ENCODE results near the gene RASGRP4.
"Not testable (repeated sequence)": the region's sequence is repeated elsewhere in the genome, so short reads cannot be mapped to it uniquely, and the experiment has no call there.

Gene RASGRP4

DNA sequence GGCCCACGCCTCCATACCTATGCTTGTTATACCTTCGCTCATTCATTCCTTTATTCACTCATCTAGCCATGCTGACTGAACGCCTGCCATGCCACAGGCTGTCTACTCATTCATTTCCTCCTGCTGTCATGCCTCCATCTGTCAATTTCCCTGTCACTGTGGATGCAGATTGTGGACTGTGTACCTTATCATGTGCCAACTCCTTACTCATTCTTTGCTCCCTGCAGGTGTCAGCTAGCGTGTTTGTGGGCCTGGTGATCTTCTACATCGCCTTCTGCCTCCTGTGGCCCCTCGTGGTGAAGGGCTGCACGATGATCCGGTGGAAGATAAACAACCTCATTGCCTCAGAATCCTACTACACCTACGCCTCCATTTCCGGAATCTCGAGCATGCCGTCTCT, 55.7 kb downstream of the RASGRP4 start:
- DNase-seq (ENCODE audit: low read depth): no peak

DNA sequence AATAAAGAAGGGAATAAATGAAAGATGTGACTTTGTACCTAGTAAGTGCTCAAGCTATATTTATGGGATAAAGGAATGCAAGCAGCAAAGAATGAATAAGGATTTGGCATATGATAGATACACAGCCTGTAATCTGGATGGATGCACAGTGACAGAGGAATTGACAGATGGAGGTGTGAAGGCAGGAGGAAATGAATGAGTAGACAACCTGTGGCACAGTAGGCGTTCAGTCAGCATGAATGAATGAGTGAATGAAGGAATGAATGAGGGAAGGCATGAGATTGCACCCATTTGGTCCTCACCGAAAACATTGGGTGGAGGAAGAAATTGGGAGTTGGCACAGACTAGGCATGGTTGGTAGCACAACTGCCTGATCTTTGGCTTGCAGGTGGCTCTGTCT, 56.4 kb downstream of the RASGRP4 start:
- DNase-seq (ENCODE audit: low read depth): no peak

DNA sequence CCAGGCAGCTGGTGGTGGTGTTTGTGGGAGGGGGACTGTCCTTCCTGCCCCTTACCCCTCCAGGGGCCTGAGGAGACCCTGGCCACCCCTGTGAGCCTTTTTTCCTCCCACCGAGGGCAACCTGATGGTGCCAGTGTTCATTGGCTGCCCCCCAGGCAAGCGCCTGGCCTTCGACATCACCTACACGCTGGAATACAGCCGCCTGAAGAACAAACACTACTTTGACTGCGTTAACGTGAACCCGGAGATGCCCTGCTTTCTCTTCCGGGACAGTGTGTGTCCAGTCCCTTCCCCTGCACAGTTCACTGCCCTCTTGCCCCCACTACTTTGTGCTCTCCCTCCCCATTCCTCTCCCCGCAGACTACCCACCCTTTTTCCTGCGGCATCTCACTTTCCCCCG, 59.0 kb downstream of the RASGRP4 start:
- no peak for DNase-seq (ENCODE audit: low read depth)

DNA sequence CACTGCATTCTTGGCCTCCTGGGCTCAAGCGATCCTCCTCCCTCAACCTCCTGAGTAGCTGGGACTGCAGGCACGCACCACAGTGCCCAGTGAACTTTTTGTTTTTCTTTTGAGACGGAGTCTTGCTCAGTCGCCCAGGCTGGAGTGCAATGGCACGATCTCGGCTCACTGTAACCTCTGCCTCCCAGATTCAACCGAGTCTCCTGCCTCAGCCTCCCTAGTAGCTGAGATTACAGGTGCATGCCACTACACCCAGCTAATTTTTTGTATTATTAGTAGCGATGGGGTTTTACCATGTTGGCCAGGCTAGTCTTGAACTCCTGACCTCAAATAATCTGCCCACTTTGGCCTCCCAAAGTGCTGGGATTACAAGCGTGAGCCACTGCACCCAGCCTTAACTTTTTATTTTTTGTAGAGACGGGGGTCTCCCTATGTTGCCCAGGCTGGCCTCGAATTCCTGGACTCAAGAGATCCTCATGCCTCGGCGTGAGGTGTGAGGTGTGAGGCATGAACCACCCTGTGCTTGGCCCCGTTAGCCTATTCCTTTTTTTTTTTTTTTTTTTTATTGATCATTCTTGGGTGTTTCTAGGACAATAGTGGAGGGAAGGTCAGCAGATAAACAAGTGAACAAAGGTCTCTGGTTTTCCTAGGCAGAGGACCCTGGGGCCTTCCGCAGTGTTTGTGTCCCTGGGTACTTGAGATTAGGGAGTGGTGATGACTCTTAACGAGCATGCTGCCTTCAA, 62.9 kb downstream of the RASGRP4 start:
- DNase-seq (ENCODE audit: low read depth): not testable (repeated sequence)

DNA sequence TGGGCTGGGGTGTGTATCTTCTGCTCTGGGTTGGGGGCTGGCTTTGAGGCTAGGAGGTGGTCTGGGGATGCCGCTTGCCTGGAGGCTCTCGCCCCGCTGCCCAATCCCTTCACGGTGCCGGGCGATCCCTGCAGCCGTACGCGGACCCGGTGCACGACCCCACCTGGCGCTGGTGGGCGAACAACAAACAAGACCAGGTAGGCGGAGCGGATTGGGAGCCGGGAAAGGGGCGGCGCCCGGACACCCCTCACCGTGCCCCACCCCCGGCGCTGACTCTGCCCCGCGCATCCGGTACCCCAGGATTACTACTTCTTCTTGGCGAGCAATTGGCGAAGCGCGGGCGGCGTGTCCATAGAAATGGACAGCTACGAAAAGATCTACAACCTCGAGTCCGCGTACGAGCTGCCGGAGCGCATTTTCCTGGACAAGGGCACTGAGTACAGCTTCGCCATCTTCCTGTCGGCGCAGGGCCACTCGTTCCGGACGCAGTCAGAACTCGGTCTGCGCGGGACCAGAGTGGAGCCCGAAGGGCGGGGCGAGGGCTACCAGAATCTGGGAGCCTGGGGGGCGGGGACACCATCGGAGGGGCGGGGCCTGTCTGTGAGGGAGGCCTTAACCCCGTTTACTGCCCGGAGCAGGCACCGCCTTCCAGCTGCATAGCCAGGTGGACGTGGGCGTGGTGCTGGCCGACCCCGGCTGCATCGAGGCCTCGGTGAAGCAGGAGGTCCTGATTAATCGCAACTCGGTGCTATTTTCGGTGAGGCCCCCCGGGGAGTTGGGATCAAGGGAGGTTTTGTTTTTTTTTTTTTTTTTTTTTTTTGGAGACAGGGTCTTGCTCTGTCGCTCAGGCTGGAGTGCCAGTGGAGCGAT, 63.7 kb downstream of the RASGRP4 start:
- peak; percentile 40 for DNase-seq (ENCODE audit: low read depth)

DNA sequence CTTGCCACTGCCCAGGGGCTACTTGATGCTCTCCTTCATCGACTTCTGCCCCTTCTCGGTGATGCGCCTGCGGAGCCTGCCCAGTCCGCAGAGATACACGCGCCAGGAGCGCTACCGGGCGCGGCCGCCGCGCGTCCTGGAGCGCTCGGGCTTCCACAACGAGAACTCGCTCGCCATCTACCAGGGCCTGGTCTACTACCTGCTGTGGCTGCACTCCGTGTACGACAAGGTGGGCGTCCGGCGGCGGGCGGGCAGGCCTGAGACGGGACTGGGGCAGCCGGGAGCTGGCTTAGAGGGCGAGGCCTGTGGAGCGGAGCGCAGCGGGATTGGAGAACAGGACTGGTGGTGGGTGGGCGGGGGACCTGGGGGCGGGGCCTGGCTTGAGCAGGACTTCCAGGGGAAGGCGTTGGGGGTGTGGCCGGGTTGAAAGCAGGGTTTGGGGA, 64.4 kb downstream of the RASGRP4 start:
- DNase-seq (ENCODE audit: low read depth): peak; percentile 40

DNA sequence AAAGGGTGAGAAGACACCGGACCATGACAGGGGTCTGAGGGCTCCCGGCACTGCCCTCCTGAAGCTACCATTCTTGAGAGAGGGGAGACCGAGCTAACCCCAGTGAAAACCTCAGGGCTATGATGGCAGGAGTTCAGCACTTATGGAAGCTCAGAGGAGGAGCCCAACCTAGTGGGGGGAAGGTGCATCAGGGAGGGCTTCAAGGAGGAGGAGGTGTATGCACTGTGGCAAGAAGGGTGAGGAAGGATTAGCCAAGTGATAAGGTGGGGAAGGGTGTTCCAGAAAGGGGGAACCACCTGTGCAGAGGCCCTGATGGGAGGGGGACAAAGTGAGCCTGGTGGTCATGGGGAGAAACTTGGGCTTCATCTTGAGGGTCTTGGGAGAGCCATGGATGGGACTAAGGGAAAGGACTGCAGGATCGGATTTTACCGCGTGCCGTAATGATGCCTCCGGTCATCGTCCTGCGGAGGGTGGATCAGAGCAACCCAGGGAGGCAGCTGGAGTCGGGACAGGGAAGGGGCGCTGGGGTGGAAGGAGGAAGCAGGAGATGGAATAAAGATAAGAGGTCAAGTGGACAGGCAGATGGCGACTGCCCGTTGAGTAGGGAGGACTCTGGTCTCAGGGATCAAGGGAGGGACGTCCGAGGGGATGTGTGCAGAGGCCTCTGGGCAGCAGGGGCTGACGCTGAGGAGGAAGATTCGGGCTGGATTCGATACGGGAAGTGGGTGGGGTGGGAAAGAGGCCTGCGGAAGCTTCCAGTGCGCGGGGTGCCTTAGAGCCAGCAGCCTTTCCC, 65.0 kb downstream of the RASGRP4 start:
- DNase-seq (ENCODE audit: low read depth): no peak

DNA sequence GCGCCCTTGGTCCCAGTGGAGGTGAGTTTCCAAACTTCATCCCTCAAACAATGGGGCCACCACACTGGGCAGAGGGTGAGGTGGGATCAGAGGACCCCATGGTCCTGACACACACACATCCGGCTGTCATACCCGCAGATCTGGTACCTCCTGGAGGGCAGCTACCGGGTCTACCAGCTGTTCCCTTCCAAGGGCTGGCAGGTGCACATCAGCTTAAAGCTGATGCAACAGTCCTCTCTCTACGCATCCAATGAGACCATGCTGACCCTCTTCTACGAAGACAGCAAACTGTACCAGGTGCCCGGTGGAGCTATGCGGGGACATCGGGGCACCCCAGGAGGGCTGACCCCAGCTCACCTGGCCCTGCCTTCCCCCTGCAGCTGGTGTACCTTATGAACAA, 65.7 kb downstream of the RASGRP4 start:
- DNase-seq (ENCODE audit: low read depth): no peak

DNA sequence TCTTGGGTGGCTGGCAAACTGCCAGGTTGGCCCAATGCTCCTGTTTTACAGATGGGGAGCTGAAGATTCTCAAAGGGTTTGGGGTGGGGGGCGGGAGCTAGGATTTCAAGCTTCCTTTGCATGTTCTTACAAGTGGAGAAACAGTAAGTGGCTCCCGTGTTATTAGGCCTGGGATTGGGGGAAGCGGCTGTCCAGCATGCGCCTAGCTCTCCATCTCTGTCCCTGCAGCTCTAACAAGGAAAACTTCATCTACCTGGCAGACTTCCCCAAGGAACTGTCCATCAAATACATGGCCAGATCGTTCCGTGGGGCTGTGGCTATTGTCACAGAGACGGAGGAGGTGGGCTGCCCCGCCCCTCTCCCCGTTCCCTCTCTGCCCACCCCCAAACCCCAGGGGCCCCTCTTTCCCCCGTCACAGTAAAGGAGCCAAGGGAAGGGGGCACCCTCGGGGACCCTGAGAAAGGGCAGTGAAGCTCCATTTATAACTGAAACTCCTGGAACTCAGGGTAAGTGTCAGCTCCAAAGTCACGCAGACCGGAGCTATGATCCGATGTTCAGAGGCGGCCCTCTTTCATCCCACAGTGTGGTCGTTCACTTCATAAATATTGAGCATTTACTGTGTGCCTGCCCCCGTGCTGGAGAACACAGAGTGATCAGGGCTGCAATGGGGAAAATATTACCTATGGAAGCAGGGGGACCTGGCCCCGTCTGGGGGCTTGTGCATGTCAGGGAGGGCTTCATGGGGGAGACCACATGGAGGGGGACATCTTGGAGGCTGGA, 66.6 kb downstream of the RASGRP4 start:
- DNase-seq (ENCODE audit: low read depth): no peak

All from T follicular helper cell (primary cell).